Gastroesophageal sphincter (tissue), 3 donors: ENCODE data around the gene PPM1H.

ENCODE experiments used
- POLR2AphosphoS5 ChIP-seq: sonication (generic); formaldehyde crosslinking; IDR thresholded peaks from one replicate; pipeline ENCODE4 v1.6.1; 2017; ENCODE audit warnings: antibody characterized with exemption
- TF ChIP-seq, protein P1 (sequence below), 4 experiments: fragments of 200-600 bp in 2 of 4; fragments of 450-650 bp in 2 of 4; sonication (generic) in 1 of 4; IDR thresholded peaks; one replicate each; pipeline ENCODE4 v1.5.1; 2017 to 2019; ENCODE audit warnings: antibody characterized with exemption in 4 of 4, mild to moderate bottlenecking in 2 of 4, moderate library complexity in 2 of 4

DNA sequence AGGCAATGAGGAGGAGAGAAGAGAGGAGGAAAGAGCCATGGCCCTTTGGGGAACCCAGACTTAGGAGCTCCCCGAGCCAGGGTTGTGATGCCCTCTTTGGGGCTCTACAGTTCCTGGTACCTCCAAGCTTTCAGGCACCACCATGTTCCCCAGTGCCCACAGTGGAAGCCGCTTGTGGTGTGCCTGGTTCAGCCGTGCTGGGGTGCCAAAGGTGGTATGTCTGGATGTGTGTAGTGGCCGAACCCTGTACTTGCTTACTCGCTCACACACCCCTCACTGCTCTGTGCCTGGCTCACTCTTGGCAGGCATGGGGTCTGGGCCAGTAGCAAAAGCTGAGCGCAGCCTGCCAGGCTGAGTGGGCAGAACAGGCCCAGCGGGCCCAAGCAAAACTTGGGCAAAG, 257.6 kb downstream of the PPM1H start:
- TF ChIP-seq, protein P1, sequence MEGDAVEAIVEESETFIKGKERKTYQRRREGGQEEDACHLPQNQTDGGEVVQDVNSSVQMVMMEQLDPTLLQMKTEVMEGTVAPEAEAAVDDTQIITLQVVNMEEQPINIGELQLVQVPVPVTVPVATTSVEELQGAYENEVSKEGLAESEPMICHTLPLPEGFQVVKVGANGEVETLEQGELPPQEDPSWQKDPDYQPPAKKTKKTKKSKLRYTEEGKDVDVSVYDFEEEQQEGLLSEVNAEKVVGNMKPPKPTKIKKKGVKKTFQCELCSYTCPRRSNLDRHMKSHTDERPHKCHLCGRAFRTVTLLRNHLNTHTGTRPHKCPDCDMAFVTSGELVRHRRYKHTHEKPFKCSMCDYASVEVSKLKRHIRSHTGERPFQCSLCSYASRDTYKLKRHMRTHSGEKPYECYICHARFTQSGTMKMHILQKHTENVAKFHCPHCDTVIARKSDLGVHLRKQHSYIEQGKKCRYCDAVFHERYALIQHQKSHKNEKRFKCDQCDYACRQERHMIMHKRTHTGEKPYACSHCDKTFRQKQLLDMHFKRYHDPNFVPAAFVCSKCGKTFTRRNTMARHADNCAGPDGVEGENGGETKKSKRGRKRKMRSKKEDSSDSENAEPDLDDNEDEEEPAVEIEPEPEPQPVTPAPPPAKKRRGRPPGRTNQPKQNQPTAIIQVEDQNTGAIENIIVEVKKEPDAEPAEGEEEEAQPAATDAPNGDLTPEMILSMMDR (IDR thresholded peaks at IDR 0.05), result no peak
- no peak for TF ChIP-seq POLR2AphosphoS5
